Type B pancreatic cell (in vitro differentiated cells): ENCODE results near the gene LDLRAD1. TPM values are rescaled to one million over a fixed set of nuclear protein-coding genes. Genes with fewer than 3 reads are reported as not detected.

ENCODE experiments used
- DNase-seq: peaks from one replicate; pipeline ENCODE4 v3.0.0; 2021; ENCODE audit warnings: mixed read lengths; ENCODE audit not compliant: unreplicated experiment; ENCODE audit errors: extremely low spot score
- H3K27ac Mint-ChIP-seq: 2 replicates; pipeline ENCODE4 v1.8.0; 2021; ENCODE audit warnings: mild to moderate bottlenecking, mixed read lengths
- H3K27me3 Mint-ChIP-seq: 2 replicates; pipeline ENCODE4 v1.8.0; 2021; ENCODE audit warnings: mixed read lengths
- H3K36me3 Mint-ChIP-seq: 2 replicates; pipeline ENCODE4 v1.8.0; 2021; ENCODE audit warnings: mixed read lengths
- H3K4me1 Mint-ChIP-seq: one replicate; pipeline ENCODE4 v1.8.0; 2021; ENCODE audit warnings: mixed read lengths; ENCODE audit not compliant: unreplicated experiment
- H3K4me3 Mint-ChIP-seq: 2 replicates; pipeline ENCODE4 v1.8.0; 2021; ENCODE audit warnings: mild to moderate bottlenecking, mixed read lengths
- H3K9me3 Mint-ChIP-seq: 2 replicates; pipeline ENCODE4 v1.8.0; 2021; ENCODE audit warnings: mixed read lengths
- microRNA-seq: library from miRNA; unstranded; fragments of <30 nt; microRNA quantifications from one replicate; pipeline ENCODE4, GENCODE V29; 2020
- total RNA-seq: library from RNA; stranded (reverse); gene quantifications from 2 replicates; pipeline ENCODE4 v1.2.1, GENCODE V29; 2021; ENCODE audit warnings: low replicate concordance
- TF ChIP-seq, protein P1 (sequence below): fragments of 200-600 bp; sonication (generic); conservative IDR thresholded peaks from 2 replicates; pipeline ENCODE4 v1.5.0; 2021; ENCODE audit warnings: antibody characterized with exemption, mild to moderate bottlenecking

Gene LDLRAD1
- total RNA-seq, 1 donor from 2014 or later: 1.3 TPM

DNA sequence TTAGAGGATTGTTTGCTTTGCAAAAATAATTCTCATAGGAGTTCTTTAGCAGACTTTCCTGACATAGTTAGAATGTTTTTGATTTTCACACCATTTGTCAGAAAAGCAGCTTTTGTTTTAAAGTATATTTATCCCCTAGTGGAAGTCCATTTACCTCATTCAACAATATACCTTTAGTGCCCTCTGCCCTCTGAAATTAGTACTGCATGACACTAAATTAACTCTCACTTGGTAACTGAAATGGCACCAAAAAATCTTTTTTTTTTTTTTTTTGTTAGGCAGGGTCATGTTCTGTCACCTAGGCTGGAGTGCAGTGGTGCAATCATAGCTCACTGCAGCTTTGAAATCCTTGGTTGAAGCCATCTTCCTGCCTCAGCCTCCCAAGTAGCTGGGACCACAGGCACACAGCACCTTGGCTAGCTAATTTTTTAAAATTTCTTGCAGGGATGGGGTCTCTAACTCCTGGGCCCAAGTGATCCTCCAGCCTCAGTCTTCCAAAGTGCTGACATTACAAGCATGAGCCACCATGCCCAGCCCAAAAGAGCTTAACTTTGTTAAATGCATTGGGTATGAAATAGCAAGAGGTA is 58.2 kb downstream of the LDLRAD1 start:
- H3K27me3 Mint-ChIP-seq: no peaks in the 10 kb centered on the region
- peaks cover 11% of the 10 kb centered on the region for H3K4me1 Mint-ChIP-seq
- H3K4me3 Mint-ChIP-seq: no peak overlapping the region
- TF ChIP-seq, protein P1, sequence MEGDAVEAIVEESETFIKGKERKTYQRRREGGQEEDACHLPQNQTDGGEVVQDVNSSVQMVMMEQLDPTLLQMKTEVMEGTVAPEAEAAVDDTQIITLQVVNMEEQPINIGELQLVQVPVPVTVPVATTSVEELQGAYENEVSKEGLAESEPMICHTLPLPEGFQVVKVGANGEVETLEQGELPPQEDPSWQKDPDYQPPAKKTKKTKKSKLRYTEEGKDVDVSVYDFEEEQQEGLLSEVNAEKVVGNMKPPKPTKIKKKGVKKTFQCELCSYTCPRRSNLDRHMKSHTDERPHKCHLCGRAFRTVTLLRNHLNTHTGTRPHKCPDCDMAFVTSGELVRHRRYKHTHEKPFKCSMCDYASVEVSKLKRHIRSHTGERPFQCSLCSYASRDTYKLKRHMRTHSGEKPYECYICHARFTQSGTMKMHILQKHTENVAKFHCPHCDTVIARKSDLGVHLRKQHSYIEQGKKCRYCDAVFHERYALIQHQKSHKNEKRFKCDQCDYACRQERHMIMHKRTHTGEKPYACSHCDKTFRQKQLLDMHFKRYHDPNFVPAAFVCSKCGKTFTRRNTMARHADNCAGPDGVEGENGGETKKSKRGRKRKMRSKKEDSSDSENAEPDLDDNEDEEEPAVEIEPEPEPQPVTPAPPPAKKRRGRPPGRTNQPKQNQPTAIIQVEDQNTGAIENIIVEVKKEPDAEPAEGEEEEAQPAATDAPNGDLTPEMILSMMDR: peak; percentile 70
- no peak overlapping the region for H3K27ac Mint-ChIP-seq
- DNase-seq: no peak
- peaks cover 27% of the 10 kb centered on the region for H3K36me3 Mint-ChIP-seq
- no peaks in the 10 kb centered on the region for H3K9me3 Mint-ChIP-seq

Small RNA genes lying within 50 kb of the gene (microRNA-seq; reads per million reads assigned to microRNA genes)
- gene MIR4781: 5.2 reads per million, percentile 19 among the genes with 10 or more reads in this experiment

Other genes with a start within 250 kb of the LDLRAD1 start
- 19.7 and 29.5 TPM in 2 replicates for gene NDC1, start 179.9 kb downstream of the LDLRAD1 start, total RNA-seq
- gene YIPF1, start 128.4 kb downstream of the LDLRAD1 start, total RNA-seq: 30.2 and 31.6 TPM in 2 replicates
- gene DIO1, start 124.0 kb downstream of the LDLRAD1 start, total RNA-seq: 4.1 and 6.0 TPM in 2 replicates
- 21.2 and 41.2 TPM in 2 replicates for gene IFT25, start 72.5 kb downstream of the LDLRAD1 start, total RNA-seq
- gene LRRC42, start 71.8 kb downstream of the LDLRAD1 start, total RNA-seq: 50.1 and 52.9 TPM in 2 replicates
- gene TMEM59, start 35.0 kb upstream of the LDLRAD1 start, total RNA-seq: 283 and 390 TPM in 2 replicates
- gene TCEANC2, start 35.4 kb upstream of the LDLRAD1 start, total RNA-seq: 5.5 and 7.6 TPM in 2 replicates
- gene CDCP2, start 134.8 kb upstream of the LDLRAD1 start, total RNA-seq: not detected in 2 replicates
- 10.3 and 10.9 TPM in 2 replicates for gene CYB5RL, start 181.8 kb upstream of the LDLRAD1 start, total RNA-seq
- gene MRPL37, start 182.0 kb upstream of the LDLRAD1 start, total RNA-seq: 77.9 and 78.4 TPM in 2 replicates